ENCODE measurements around the gene RAB37.

The RAB37 gene

GRCh38 chr17:74746376-74746775 is 9.3 kb downstream of the RAB37 start:
- ATAC-seq: no peak

- no peak for ATAC-seq
These were observed 9.9 kb downstream of the RAB37 start for GRCh38 chr17:74746922-74747321.

DNA sequence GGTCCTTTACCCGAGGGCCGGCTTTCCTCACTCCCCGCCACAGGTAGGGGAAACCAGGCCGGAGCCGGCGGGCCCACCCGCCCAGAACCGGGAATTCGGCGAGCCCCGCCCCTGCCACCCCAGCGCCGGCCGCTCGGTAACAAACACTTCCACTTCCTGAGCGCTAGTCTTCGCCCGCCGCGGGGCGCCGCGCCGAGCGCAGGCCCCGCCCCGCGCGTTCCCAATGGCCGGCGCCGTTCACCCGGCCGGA is 11.1 kb downstream of the RAB37 start:
- no peak for ATAC-seq

DNA sequence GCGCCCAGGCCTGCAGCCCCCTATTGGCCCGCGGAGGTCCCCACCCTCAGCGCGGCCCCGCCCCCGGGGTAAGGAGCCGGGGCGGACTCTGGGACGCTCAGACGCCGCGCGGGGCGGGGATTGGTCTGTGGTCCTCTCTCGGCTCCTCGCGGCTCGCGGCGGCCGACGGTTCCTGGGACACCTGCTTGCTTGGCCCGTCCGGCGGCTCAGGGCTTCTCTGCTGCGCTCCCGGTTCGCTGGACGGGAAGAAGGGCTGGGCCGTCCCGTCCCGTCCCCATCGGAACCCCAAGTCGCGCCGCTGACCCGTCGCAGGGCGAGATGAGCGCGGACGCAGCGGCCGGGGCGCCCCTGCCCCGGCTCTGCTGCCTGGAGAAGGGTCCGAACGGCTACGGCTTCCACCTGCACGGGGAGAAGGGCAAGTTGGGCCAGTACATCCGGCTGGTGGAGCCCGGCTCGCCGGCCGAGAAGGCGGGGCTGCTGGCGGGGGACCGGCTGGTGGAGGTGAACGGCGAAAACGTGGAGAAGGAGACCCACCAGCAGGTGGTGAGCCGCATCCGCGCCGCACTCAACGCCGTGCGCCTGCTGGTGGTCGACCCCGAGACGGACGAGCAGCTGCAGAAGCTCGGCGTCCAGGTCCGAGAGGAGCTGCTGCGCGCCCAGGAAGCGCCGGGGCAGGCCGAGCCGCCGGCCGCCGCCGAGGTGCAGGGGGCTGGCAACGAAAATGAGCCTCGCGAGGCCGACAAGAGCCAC is 11.6 kb downstream of the RAB37 start, which contains the start of gene NHERF1:
Gene NHERF1, plus strand, starts transcription at position 100 of the 750 bp plus-strand sequence. Its CDS starts 219 bp downstream, at position 319.
- peak; percentile 91 to 92 for ATAC-seq

- ATAC-seq: peak; percentile 2 to 10
These were observed 12.4 kb downstream of the RAB37 start for GRCh38 chr17:74749279-74750038.

DNA sequence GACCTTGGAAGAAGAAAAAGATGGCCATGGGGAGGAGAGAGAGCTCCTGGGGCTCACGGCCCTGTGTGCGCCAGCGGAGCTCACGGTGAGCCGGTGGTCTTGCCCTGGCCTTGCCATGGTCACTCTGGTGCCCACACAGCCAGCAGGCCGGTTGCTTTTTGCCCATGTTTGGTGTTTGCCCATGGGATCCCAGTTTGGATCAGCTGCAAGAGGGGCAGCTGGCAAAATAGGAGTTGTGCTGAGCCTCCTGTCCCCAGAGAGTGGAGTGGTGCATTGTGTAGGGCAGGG is 12.9 kb downstream of the RAB37 start:
- ATAC-seq: no peak

GRCh38 chr17:74750327-74751069 is 13.4 kb downstream of the RAB37 start:
- no peak for ATAC-seq

GRCh38 chr17:74752415-74752814 is 15.4 kb downstream of the RAB37 start:
- no peak for ATAC-seq

GRCh38 chr17:74752822-74753401 is 15.9 kb downstream of the RAB37 start:
- ATAC-seq: no peak

GRCh38 chr17:74754832-74755231 is 17.8 kb downstream of the RAB37 start:
- ATAC-seq: no peak

DNA sequence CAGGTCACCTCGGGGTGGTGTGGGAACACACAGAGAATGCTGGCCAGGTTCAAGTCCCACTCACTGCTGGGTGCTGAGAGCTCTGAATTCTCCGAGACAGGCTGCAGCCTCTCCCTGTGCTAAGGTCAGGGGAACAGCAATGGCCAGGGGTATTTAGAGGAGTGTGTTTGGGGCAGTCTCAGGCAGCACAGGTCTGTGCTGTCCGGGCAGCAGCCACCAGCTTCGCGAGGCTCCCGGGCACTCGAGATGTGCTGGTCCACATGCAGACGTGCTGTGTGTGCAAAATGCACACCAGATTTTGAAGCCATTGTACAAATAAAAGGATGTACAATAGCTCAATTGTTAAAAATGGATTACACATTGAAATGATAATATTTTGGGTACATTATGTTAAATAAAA is 18.5 kb downstream of the RAB37 start:
- ATAC-seq: no peak

DNA sequence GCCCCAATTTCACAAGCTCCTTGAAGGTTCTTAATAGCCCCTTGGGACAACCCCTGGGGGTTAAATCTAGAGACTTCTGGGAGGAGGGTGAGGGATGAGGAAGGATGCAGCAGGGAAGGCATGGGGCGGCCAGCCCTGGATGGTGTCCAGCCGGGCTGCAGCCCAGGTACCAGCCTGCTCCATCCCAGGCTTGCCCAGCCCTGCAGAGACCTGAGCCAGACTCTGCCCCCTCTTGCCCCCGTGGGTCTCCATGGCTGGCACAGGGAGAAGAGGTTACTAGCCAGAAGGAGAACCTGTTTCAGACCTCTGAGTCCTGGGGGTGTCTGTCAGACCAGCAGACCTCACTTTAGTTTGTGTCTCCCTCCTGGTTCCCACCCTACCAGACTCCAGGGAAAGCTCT is 19.8 kb downstream of the RAB37 start:
- no peak for ATAC-seq

DNA sequence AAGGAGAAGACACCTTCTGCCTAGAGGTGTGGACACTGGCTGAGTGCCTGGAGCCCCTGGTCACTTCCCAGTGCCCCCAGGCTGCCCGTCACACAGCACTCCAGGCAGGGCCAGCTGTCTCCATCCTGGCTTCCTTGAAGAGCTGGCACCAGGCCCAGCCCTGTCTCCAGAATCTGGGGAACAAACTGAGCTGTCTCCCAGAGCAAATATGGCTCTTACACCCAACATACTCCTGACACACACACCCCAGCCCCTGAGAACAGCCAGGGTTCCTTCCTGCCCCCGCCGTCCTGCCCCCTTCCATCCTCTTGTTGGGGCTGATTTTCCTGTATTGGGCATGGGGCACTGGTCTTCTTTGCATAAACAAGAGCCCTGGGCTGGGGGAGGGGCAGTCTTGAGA is 20.4 kb downstream of the RAB37 start:
- ATAC-seq: no peak

GRCh38 chr17:74757931-74758847 is 21.1 kb downstream of the RAB37 start:
- ATAC-seq: no peak

- peak in 1 of 2 donors; percentile 44 for ATAC-seq
These were observed 21.8 kb downstream of the RAB37 start for GRCh38 chr17:74758848-74759168.

GRCh38 chr17:74759243-74759801 is 22.3 kb downstream of the RAB37 start:
- peak; percentile 63 to 79 for ATAC-seq

- no peak for ATAC-seq
These were observed 22.9 kb downstream of the RAB37 start for GRCh38 chr17:74759941-74760340.

GRCh38 chr17:74760404-74761105 is 23.5 kb downstream of the RAB37 start:
- no peak for ATAC-seq

DNA sequence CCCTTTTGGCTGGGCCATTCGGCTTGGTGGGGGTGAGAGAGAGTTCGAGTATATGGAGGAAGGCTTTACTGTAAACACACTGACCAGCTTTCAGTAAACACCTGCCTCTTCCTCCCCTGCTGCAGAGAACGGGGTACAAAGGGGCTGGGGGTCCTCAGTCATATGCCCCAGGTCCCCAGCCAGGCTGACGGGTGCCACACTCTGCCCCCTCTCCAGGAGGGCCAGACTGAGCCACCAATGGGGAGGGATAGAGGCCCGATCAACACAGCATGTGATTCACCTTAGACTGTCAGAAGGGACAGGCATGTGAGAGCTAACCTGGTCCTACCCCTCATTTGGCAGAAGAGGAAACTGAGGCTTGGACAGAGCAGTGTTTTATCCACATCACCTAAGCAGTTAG is 24.4 kb downstream of the RAB37 start:
- ATAC-seq: no peak

GRCh38 chr17:74761931-74762330 is 24.9 kb downstream of the RAB37 start:
- ATAC-seq: no peak

DNA sequence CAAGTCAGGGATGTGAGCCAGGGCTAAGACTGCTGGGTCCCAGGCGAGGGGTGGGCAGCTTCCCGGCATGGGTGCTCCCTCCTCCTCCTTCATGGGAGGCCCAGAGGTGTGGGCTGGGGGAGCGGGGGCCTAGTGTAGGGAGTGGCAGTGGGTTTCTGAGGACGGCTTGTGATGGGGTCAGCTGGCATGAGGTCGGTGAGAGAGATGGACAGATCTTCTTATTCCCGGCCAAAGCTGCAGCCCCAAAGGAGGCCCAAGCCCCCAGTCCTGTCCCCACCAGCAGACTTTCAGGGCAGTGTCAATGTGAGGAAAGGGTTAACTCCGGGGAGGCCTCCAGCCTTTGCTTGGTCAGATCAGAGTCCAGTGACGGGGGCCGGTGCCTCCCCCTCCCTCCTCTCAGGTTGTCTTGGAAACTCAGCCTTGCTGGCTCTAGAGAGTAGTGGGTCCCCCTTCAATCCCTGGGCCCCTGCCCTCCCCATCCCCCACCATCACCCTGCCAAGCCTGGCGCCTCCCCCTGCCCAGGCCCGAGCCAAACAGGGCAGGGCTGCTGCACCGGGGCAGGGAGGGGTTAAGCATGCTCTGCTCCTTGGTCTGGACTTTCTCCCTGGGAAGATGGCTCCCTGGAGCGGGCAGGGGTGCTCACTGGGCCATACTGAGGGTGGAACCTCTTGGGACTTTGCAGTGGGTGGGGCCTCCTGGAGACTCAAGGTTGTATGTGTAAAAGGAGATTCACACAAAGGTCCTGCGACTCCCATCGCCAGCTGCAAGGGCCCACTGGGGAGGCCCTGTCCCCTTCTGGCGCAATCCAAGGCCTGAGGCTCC is 26.7 kb downstream of the RAB37 start:
- no peak for ATAC-seq
